Mammary epithelial cell (primary cell): Measurements from ENCODE around the gene B4GALT2.

ENCODE experiments used
- CTCF ChIP-seq, 2 donors: IDR thresholded peaks in 1 of 2; conservative IDR thresholded peaks in 1 of 2; 2 replicates each; pipeline ENCODE4 v1.5.1; 2011 to 2012; ENCODE audit warnings: inconsistent platforms in 2 of 2, low read length in 2 of 2, mild to moderate bottlenecking in 2 of 2, control low read depth in 1 of 2, low read depth in 1 of 2; ENCODE audit not compliant: insufficient read depth in 1 of 2; ENCODE audit errors: extremely low read depth in 1 of 2
- EZH2 ChIP-seq: IDR thresholded peaks from 2 replicates; pipeline ENCODE4 v1.6.1; 2012; ENCODE audit warnings: low read length, inconsistent platforms, borderline replicate concordance

- TF ChIP-seq CTCF (conservative IDR thresholded peaks at IDR 0.05 in 1 of 2, IDR thresholded peaks at IDR 0.05 in 1 of 2; ENCODE audit: extremely low read depth in 1 of 2, insufficient read depth in 1 of 2, low read depth in 1 of 2, low read length in 2 of 2) = no peak
- no peak for TF ChIP-seq EZH2
Measured at GRCh38 chr1:43942411-43942810, 36.6 kb upstream of the B4GALT2 start.
